Mesenchymal stem cell (in vitro differentiated cells and primary cell): Measurements from ENCODE around the gene DPEP2NB. TPM values are rescaled to one million over a fixed set of nuclear protein-coding genes. Genes with fewer than 3 reads are reported as not detected.

Experiments used
- DNase-seq: peaks from one replicate; pipeline ENCODE4 v3.0.0-alpha.2; 2013
- H2AFZ ChIP-seq: one replicate; pipeline ENCODE4 v1.6.1; 2013; ENCODE audit warnings: low read depth, mild to moderate bottlenecking, control low read depth, inconsistent platforms, low read length, moderate library complexity
- H2AK5ac ChIP-seq: 2 replicates; pipeline ENCODE4 v1.6.1; 2013; ENCODE audit warnings: low read length, moderate library complexity, mild to moderate bottlenecking, inconsistent platforms; ENCODE audit not compliant: severe bottlenecking
- H2BK120ac ChIP-seq: one replicate; pipeline ENCODE4 v1.6.1; 2013; ENCODE audit warnings: low read depth, mild to moderate bottlenecking, inconsistent platforms, low read length, moderate library complexity
- H2BK12ac ChIP-seq, 2 experiments: one replicate each; pipeline ENCODE4 v1.6.1; 2013; ENCODE audit warnings: inconsistent platforms in 2 of 2, low read length in 2 of 2, mild to moderate bottlenecking in 2 of 2, moderate library complexity in 2 of 2, control low read depth in 1 of 2
- H2BK15ac ChIP-seq: one replicate; pipeline ENCODE4 v1.6.1; 2013; ENCODE audit warnings: mild to moderate bottlenecking, low read depth, inconsistent platforms; ENCODE audit not compliant: poor library complexity, severe bottlenecking
- H2BK5ac ChIP-seq: 2 replicates; pipeline ENCODE4 v1.6.1; 2013; ENCODE audit warnings: low read depth, mild to moderate bottlenecking, low read length, control low read depth, inconsistent platforms; ENCODE audit not compliant: poor library complexity, severe bottlenecking
- H3K14ac ChIP-seq, 2 experiments: one replicate each; pipeline ENCODE4 v1.6.1; 2013; ENCODE audit warnings: inconsistent platforms in 2 of 2, low read length in 2 of 2, control low read depth in 1 of 2, mild to moderate bottlenecking in 1 of 2, moderate library complexity in 1 of 2
- H3K18ac ChIP-seq, 2 experiments: one replicate each; pipeline ENCODE4 v1.6.1; 2013; ENCODE audit warnings: inconsistent platforms in 2 of 2, low read length in 2 of 2, control low read depth in 1 of 2, low read depth in 1 of 2, mild to moderate bottlenecking in 1 of 2
- H3K23ac ChIP-seq, 2 experiments: one replicate each; pipeline ENCODE4 v1.6.1; 2013; ENCODE audit warnings: inconsistent platforms in 2 of 2, low read length in 2 of 2, mild to moderate bottlenecking in 2 of 2, moderate library complexity in 2 of 2, control low read depth in 1 of 2
- H3K27ac ChIP-seq: 2 replicates; pipeline ENCODE4 v1.5.1; 2013; ENCODE audit warnings: mild to moderate bottlenecking, moderate library complexity, low read length, control low read depth, inconsistent platforms; ENCODE audit not compliant: poor library complexity, severe bottlenecking
- H3K27me3 ChIP-seq, 2 experiments: 2 replicates each; pipeline versions ENCODE4 v1.6.1 to v1.7.0; 2013; ENCODE audit warnings: low read length in 2 of 2, mild to moderate bottlenecking in 2 of 2, moderate library complexity in 2 of 2, control low read depth in 1 of 2, inconsistent platforms in 1 of 2; ENCODE audit not compliant: control insufficient read depth in 1 of 2, insufficient read depth in 1 of 2
- H3K36me3 ChIP-seq, 2 experiments: 2 replicates each; pipeline versions ENCODE4 v1.6.1 to v1.7.0; 2013; ENCODE audit warnings: low read length in 2 of 2, control low read depth in 1 of 2, inconsistent platforms in 1 of 2, low read depth in 1 of 2, mild to moderate bottlenecking in 1 of 2; ENCODE audit not compliant: insufficient read depth in 2 of 2, control insufficient read depth in 1 of 2
- H3K4ac ChIP-seq, 2 experiments: one replicate each; pipeline ENCODE4 v1.6.1; 2013; ENCODE audit warnings: inconsistent platforms in 2 of 2, low read length in 2 of 2, mild to moderate bottlenecking in 2 of 2, moderate library complexity in 2 of 2, control low read depth in 1 of 2, low read depth in 1 of 2
- H3K4me1 ChIP-seq: 2 replicates; pipeline ENCODE4 v1.6.1; 2013; ENCODE audit warnings: low read depth, low read length, control low read depth; ENCODE audit not compliant: control insufficient read depth, insufficient read depth
- H3K4me2 ChIP-seq: 2 replicates; pipeline ENCODE4 v1.6.1; 2013; ENCODE audit warnings: low read length, mild to moderate bottlenecking, inconsistent platforms; ENCODE audit not compliant: poor library complexity, severe bottlenecking
- H3K4me3 ChIP-seq, 2 experiments: 2 replicates each; pipeline versions ENCODE4 v1.5.1 to v1.7.0; 2013; ENCODE audit warnings: low read length in 2 of 2, mild to moderate bottlenecking in 2 of 2, control low read depth in 1 of 2, low read depth in 1 of 2; ENCODE audit not compliant: insufficient read depth in 1 of 2
- H3K79me1 ChIP-seq: replicated peaks from 2 replicates; pipeline ENCODE4 v1.6.1; 2013; ENCODE audit warnings: mild to moderate bottlenecking, control low read depth, low read length, inconsistent platforms; ENCODE audit not compliant: poor library complexity, severe bottlenecking
- H3K9ac ChIP-seq: 2 replicates; pipeline ENCODE4 v1.7.0; 2013; ENCODE audit warnings: mild to moderate bottlenecking, low read length, moderate library complexity
- H3K9me3 ChIP-seq: 2 replicates; pipeline ENCODE4 v1.7.0; 2013; ENCODE audit warnings: mild to moderate bottlenecking, low read length; ENCODE audit not compliant: control insufficient read depth
- H4K8ac ChIP-seq: one replicate; pipeline ENCODE4 v1.6.1; 2013; ENCODE audit warnings: inconsistent platforms, mild to moderate bottlenecking, low read length, moderate library complexity
- H4K91ac ChIP-seq: one replicate; pipeline ENCODE4 v1.6.1; 2013; ENCODE audit warnings: mild to moderate bottlenecking, low read length, inconsistent platforms
- WGBS: methylation state at CpG from one replicate; pipeline ENCODE4 v1.1.7; 2013; ENCODE audit warnings: mixed read lengths; 5-methylcytosine and 5-hydroxymethylcytosine counted together
- polyA plus RNA-seq, 2 experiments: library from polyadenylated mRNA; stranded (reverse); fragments of 200-250 nt; gene quantifications; one replicate each; pipeline ENCODE4 v1.2.3, GENCODE V29; 2013

DPEP2NB gene, protein sequence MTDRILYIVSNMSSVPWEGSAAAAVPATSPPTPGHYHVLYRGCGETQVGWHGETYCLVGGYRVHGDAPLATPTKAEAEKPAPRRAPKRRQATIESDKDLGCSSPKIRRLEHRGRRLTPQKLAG
- not detected for polyA plus RNA-seq (2013, experiment 1 of 2)
- not detected for polyA plus RNA-seq (2013, experiment 2 of 2)

- Histone ChIP-seq H3K14ac (no peak within 1 kb of the TSS), H3K36me3 (no peaks in the 10 kb centered on the region), H3K27ac (no peak within 1 kb of the TSS), H2BK15ac (no peak within 1 kb of the TSS), H3K4me3 (no peak within 1 kb of the TSS), H3K4ac (no peak within 1 kb of the TSS), H3K27me3 (peaks cover 9 to 14% of the 10 kb centered on the region in 2 experiments), H2BK120ac (no peak within 1 kb of the TSS), H2AFZ (no peak within 1 kb of the TSS), H4K8ac (no peak within 1 kb of the TSS), H2BK5ac (no peak within 1 kb of the TSS), H3K9ac (no peak within 1 kb of the TSS), H2AK5ac (no peak within 1 kb of the TSS), H3K18ac (no peak within 1 kb of the TSS), H3K9me3 (no peaks in the 10 kb centered on the region), H3K79me1 (peaks cover 1% of the 10 kb centered on the region), H3K4me1 (no peaks in the 10 kb centered on the region), H3K23ac (no peak within 1 kb of the TSS), H4K91ac (no peak within 1 kb of the TSS), H3K4me2 (no peak within 1 kb of the TSS), H2BK12ac (no peak within 1 kb of the TSS)
- no peak for DNase-seq
- 75% methylated on average over 4 of the region's 5 CpGs for WGBS
Observed at GRCh38 chr16:68015681-68016080, at the start of gene DPEP2NB. TSS of gene DPEP2NB (minus strand) at chr16:68015911. CDS start at chr16:68015770, 141 bp downstream.

- Histone ChIP-seq H3K9me3 (no peaks in the 10 kb centered on the region), H3K27ac (peak overlapping the region; percentile 86), H2AFZ (no peak overlapping the region), H3K4ac (no peak overlapping the region), H2BK12ac (peak overlapping the region in 1 of 2 experiments; percentile 12), H3K79me1 (no peaks in the 10 kb centered on the region), H3K4me3 (no peak overlapping the region), H3K4me1 (peaks cover 16% of the 10 kb centered on the region), H3K27me3 (no peaks in the 10 kb centered on the region), H2BK5ac (no peak overlapping the region), H3K18ac (no peak overlapping the region), H3K36me3 (peaks cover 22 to 25% of the 10 kb centered on the region in 2 experiments), H4K91ac (no peak overlapping the region), H2BK120ac (peak overlapping the region; percentile 90), H3K23ac (no peak overlapping the region), H3K9ac (peak overlapping the region; percentile 50), H2BK15ac (no peak overlapping the region), H3K14ac (no peak overlapping the region), H2AK5ac (no peak overlapping the region), H4K8ac (peak overlapping the region; percentile 70), H3K4me2 (peak overlapping the region; percentile 7)
- WGBS = 0% methylated on average over 1 of the region's 2 CpGs
- peak; percentile 72 for DNase-seq
Observed at GRCh38 chr16:68064791-68065365, 49.2 kb upstream of the DPEP2NB start.

- Histone ChIP-seq H3K27me3 (no peaks in the 10 kb centered on the region), H4K91ac (no peak overlapping the region), H3K4me1 (peaks cover 11% of the 10 kb centered on the region)
Observed at GRCh38 chr16:68062910-68063393, 47.2 kb upstream of the DPEP2NB start.

DNA sequence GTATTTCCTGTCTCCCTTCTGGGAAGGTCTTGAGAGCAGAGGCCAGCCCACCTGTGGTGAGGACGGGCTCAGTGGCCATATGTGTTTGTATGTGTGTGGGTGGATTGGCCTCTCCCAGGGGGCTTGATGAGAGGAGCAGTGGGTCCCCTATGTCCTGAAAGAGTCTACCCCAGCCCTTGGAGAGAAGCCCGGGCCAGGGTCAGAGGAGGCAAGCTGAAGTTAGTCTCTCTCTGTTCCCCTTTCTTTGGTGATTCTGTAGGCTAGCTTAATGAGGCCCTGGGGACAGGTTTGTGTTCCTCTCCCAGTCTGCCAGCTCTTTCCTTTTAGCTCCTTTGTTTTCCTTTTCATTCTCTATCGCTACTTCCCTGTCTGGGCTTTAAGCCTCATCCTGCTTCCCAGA lies 45.7 kb upstream of the DPEP2NB start:
- H3K27me3 ChIP-seq = no peaks in the 10 kb centered on the region
- no peaks in the 10 kb centered on the region for H3K9me3 ChIP-seq
- peaks cover 11% of the 10 kb centered on the region for H3K4me1 ChIP-seq
- H3K18ac ChIP-seq = no peak overlapping the region
- H2AFZ ChIP-seq = no peak overlapping the region
- no peak overlapping the region for H4K8ac ChIP-seq
- no peak overlapping the region for H2BK15ac ChIP-seq
- H3K79me1 ChIP-seq = no peaks in the 10 kb centered on the region
- H3K27ac ChIP-seq = no peak overlapping the region
- H4K91ac ChIP-seq = no peak overlapping the region
- no peak overlapping the region for H3K4ac ChIP-seq
- DNase-seq = no peak
- no peak overlapping the region for H3K4me2 ChIP-seq
- H3K23ac ChIP-seq = no peak overlapping the region
- 93% methylated on average over 3 of the region's 3 CpGs for WGBS
- no peak overlapping the region for H2BK120ac ChIP-seq
- H3K14ac ChIP-seq = no peak overlapping the region
- H2BK12ac ChIP-seq = no peak overlapping the region
- H3K9ac ChIP-seq = no peak overlapping the region
- H3K4me3 ChIP-seq = no peak overlapping the region
- H2BK5ac ChIP-seq = no peak overlapping the region
- peaks cover 15 to 31% of the 10 kb centered on the region in 2 experiments for H3K36me3 ChIP-seq
- no peak overlapping the region for H2AK5ac ChIP-seq

More at GRCh38 chr16:68062910-68063393, 47.2 kb upstream of the DPEP2NB start:
- Histone ChIP-seq H2BK120ac (no peak overlapping the region), H3K23ac (no peak overlapping the region), H3K27ac (no peak overlapping the region), H3K4ac (no peak overlapping the region), H4K8ac (no peak overlapping the region), H3K36me3 (peaks cover 17 to 29% of the 10 kb centered on the region in 2 experiments), H2BK15ac (no peak overlapping the region), H3K9ac (no peak overlapping the region), H3K9me3 (no peaks in the 10 kb centered on the region), H2BK5ac (no peak overlapping the region), H2AK5ac (no peak overlapping the region), H2AFZ (no peak overlapping the region), H3K79me1 (no peaks in the 10 kb centered on the region), H3K4me3 (no peak overlapping the region), H3K14ac (no peak overlapping the region), H3K4me2 (no peak overlapping the region), H3K18ac (no peak overlapping the region), H2BK12ac (no peak overlapping the region)
- no peak for DNase-seq
- WGBS = 100% methylated on average over 2 of the region's 4 CpGs
